Measurements from ENCODE around the gene RTP2. TPM values are rescaled to one million over a fixed set of nuclear protein-coding genes. Genes with fewer than 3 reads are reported as not detected.

Gene RTP2
- total RNA-seq, 1 donor from 2014 or later, result not detected

GRCh38 chr3:187669675-187670504, 32.5 kb downstream of the RTP2 start, which contains the start of gene SST:
SST (minus strand) TSS chr3:187670394; CDS start chr3:187670291, 103 bp downstream.
- Mint-ChIP-seq H3K4me3 (no peak within 1 kb of the TSS), H3K27me3 (peaks cover 56% of the 10 kb centered on the region), H3K9me3 (no peaks in the 10 kb centered on the region), H3K4me1 (peaks cover 2% of the 10 kb centered on the region), H3K27ac (no peak within 1 kb of the TSS), H3K36me3 (ENCODE audit: low read depth) (no peaks in the 10 kb centered on the region)
- ChIA-PET CTCF (interaction anchor here (1.3 to 2.9 kb wide), 2 partner anchors 9 to 53 kb away, joined by 3 to 20 read pairs; no protein-coding TSS in a partner anchor), POLR2A (no interaction called here)
- intact Hi-C loops (cut with micrococcal nuclease), result no loop called here
- DNase-seq (no peak), ATAC-seq (ENCODE audit: low read depth) (no peak)
- no peak for TF ChIP-seq CTCF (IDR thresholded peaks at IDR 0.05)

- Mint-ChIP-seq H3K4me3 (no peak overlapping the region), H3K27me3 (peaks cover 43% of the 10 kb centered on the region), H3K9me3 (peaks cover 7% of the 10 kb centered on the region), H3K27ac (no peak overlapping the region), H3K36me3 (ENCODE audit: low read depth) (no peaks in the 10 kb centered on the region), H3K4me1 (peaks cover 14% of the 10 kb centered on the region)
- ChIA-PET POLR2A (no interaction called here), CTCF (interaction anchor here (1.1 to 2.9 kb wide), 3 partner anchors 12 to 348 kb away, joined by 3 to 20 read pairs (median 3); no protein-coding TSS in a partner anchor)
- no peak for ATAC-seq (ENCODE audit: low read depth)
- no peak for TF ChIP-seq CTCF (IDR thresholded peaks at IDR 0.05)
- intact Hi-C loops (cut with micrococcal nuclease), result no loop called here
- DNase-seq, result no peak
These were observed 34.8 kb downstream of the RTP2 start for GRCh38 chr3:187667526-187667925.

GRCh38 chr3:187665764-187666402, 36.5 kb downstream of the RTP2 start:
- ChIA-PET CTCF (no interaction called here), POLR2A (no interaction called here)
- Mint-ChIP-seq H3K4me3 (no peak overlapping the region), H3K4me1 (peaks cover 15% of the 10 kb centered on the region), H3K27me3 (peaks cover 28% of the 10 kb centered on the region), H3K9me3 (peaks cover 11% of the 10 kb centered on the region), H3K36me3 (ENCODE audit: low read depth) (no peaks in the 10 kb centered on the region), H3K27ac (no peak overlapping the region)
- no peak for DNase-seq
- TF ChIP-seq CTCF (IDR thresholded peaks at IDR 0.05), result no peak
- no peak for ATAC-seq (ENCODE audit: low read depth)
- intact Hi-C loops (cut with micrococcal nuclease), result no loop called here

- peaks cover 15% of the 10 kb centered on the region for H3K4me1 Mint-ChIP-seq
- H3K9me3 Mint-ChIP-seq, result peaks cover 11% of the 10 kb centered on the region
- ATAC-seq (ENCODE audit: low read depth) (no peak), DNase-seq (no peak)
- ChIA-PET POLR2A (no interaction called here), CTCF (interaction anchor here (1.1 kb wide), 1 partner anchor 14 kb away, joined by 5 read pairs; no protein-coding TSS in a partner anchor)
- H3K4me3 Mint-ChIP-seq, result no peak overlapping the region
- H3K27me3 Mint-ChIP-seq, result peaks cover 21% of the 10 kb centered on the region
- no peak overlapping the region for H3K27ac Mint-ChIP-seq
- intact Hi-C loops (cut with micrococcal nuclease), result no loop called here
- no peak for TF ChIP-seq CTCF (IDR thresholded peaks at IDR 0.05)
- H3K36me3 Mint-ChIP-seq (ENCODE audit: low read depth), result no peaks in the 10 kb centered on the region
These were observed 37.3 kb downstream of the RTP2 start for GRCh38 chr3:187665010-187665409.

- Mint-ChIP-seq H3K4me1 (peaks cover 15% of the 10 kb centered on the region), H3K36me3 (ENCODE audit: low read depth) (no peaks in the 10 kb centered on the region), H3K27me3 (peaks cover 6% of the 10 kb centered on the region), H3K4me3 (peak overlapping the region; percentile 4), H3K9me3 (peaks cover 11% of the 10 kb centered on the region), H3K27ac (no peak overlapping the region)
- no peak for TF ChIP-seq CTCF (IDR thresholded peaks at IDR 0.05)
- intact Hi-C loops (cut with micrococcal nuclease), result no loop called here
- ChIA-PET POLR2A (no interaction called here), CTCF (interaction anchor here (0.6 to 1.3 kb wide), 2 partner anchors 18 to 344 kb away, joined by 3 to 4 read pairs; no protein-coding TSS in a partner anchor)
- DNase-seq, result no peak
- no peak for ATAC-seq (ENCODE audit: low read depth)
These were observed 39.4 kb downstream of the RTP2 start for GRCh38 chr3:187662848-187663409.

Data from activated B cell treated with CpG ODN at 0.5 μM for 24 hours (primary cell).